Measurements from ENCODE around the gene SPATA32.

Gene SPATA32

DNA sequence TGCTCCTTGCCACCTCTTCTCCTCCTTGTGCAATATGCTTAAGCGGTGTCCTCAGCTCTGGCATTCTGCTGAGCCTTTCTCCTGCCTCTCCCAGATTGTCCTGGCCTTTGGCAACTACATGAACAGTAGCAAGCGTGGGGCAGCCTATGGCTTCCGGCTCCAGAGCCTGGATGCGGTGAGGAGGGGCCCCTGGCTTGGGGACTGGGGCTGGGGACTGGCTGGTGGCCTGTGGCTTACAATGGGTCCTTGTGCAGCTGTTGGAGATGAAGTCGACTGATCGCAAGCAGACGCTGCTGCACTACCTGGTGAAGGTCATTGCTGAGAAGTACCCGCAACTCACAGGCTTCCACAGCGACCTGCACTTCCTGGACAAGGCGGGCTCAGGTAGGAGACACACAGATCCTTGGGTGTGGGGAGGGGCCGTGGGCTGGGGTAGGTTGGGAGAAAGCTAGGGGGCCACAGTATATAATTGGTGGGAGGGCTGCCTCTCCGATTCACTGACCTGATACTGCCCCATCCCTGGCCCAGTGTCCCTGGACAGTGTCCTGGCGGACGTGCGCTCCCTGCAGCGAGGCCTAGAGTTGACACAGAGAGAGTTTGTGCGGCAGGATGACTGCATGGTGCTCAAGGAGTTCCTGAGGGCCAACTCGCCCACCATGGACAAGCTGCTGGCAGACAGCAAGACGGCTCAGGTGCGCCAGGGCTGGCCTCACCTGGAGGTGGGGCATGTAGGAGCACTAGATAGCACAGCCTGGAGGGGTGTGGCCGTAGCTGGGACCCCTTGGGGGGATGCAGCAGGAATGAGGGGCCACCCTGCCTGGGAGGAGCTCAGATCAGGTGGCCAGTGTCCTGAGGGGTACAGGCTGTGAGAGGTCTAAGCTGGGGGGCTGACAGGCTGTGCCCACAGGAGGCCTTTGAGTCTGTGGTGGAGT, 16.9 kb downstream of the SPATA32 start:
- DNase-seq (ENCODE audit: low read depth) = no peak
- TF ChIP-seq, protein P1, sequence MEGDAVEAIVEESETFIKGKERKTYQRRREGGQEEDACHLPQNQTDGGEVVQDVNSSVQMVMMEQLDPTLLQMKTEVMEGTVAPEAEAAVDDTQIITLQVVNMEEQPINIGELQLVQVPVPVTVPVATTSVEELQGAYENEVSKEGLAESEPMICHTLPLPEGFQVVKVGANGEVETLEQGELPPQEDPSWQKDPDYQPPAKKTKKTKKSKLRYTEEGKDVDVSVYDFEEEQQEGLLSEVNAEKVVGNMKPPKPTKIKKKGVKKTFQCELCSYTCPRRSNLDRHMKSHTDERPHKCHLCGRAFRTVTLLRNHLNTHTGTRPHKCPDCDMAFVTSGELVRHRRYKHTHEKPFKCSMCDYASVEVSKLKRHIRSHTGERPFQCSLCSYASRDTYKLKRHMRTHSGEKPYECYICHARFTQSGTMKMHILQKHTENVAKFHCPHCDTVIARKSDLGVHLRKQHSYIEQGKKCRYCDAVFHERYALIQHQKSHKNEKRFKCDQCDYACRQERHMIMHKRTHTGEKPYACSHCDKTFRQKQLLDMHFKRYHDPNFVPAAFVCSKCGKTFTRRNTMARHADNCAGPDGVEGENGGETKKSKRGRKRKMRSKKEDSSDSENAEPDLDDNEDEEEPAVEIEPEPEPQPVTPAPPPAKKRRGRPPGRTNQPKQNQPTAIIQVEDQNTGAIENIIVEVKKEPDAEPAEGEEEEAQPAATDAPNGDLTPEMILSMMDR (IDR thresholded peaks at IDR 0.05; ENCODE audit: low read depth, low read length, missing control alignments) = no peak
- no peak overlapping the region for H3K4me3 ChIP-seq (ENCODE audit: low read depth, low read length)
- in situ Hi-C loops (cut with HindIII; ENCODE audit: low sequenced_read_pairs) = loop anchor here (5.0 kb wide), 2 partner anchors 72 to 122 kb away; partner anchors contain the start of gene MAP3K14

DNA sequence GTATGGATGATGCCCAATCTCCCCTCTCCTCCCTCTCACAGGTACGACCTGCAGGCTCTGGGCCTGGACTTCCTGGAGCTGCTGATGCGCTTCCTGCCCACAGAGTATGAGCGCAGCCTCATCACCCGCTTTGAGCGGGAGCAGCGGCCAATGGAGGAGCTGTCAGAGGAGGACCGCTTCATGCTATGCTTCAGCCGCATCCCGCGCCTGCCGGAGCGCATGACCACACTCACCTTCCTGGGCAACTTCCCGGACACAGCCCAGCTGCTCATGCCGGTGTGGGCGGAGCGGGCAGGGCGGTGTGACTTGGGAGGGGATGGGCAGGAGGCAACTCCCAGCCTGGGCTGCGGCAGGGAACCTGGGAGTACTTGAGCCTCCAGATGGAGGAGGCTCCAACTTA, 18.1 kb downstream of the SPATA32 start:
- no peak for DNase-seq (ENCODE audit: low read depth)
- in situ Hi-C loops (cut with HindIII; ENCODE audit: low sequenced_read_pairs) = no loop called here
- TF ChIP-seq, protein P1 (IDR thresholded peaks at IDR 0.05; ENCODE audit: low read depth, low read length, missing control alignments) = no peak
- H3K4me3 ChIP-seq (ENCODE audit: low read depth, low read length) = no peak overlapping the region

DNA sequence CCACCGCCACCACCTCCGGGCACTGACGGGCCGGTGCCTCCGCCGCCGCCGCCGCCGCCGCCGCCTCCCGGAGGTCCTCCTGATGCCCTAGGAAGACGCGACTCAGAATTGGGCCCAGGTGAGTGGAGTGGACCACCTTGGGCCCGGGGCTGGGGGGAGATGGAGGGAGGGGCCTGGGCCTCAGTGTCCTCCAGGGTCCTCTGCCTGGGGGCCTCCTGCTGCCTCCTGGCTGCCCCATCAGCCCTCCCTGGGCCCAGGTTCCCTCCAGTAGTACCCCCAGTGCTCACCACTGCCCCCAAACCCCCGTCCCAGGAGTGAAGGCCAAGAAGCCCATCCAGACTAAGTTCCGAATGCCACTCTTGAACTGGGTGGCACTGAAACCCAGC, 19.9 kb downstream of the SPATA32 start:
- in situ Hi-C loops (cut with HindIII; ENCODE audit: low sequenced_read_pairs) = no loop called here
- no peak overlapping the region for H3K4me3 ChIP-seq (ENCODE audit: low read depth, low read length)
- no peak for DNase-seq (ENCODE audit: low read depth)
- TF ChIP-seq, protein P1 (IDR thresholded peaks at IDR 0.05; ENCODE audit: low read depth, low read length, missing control alignments) = no peak

DNA sequence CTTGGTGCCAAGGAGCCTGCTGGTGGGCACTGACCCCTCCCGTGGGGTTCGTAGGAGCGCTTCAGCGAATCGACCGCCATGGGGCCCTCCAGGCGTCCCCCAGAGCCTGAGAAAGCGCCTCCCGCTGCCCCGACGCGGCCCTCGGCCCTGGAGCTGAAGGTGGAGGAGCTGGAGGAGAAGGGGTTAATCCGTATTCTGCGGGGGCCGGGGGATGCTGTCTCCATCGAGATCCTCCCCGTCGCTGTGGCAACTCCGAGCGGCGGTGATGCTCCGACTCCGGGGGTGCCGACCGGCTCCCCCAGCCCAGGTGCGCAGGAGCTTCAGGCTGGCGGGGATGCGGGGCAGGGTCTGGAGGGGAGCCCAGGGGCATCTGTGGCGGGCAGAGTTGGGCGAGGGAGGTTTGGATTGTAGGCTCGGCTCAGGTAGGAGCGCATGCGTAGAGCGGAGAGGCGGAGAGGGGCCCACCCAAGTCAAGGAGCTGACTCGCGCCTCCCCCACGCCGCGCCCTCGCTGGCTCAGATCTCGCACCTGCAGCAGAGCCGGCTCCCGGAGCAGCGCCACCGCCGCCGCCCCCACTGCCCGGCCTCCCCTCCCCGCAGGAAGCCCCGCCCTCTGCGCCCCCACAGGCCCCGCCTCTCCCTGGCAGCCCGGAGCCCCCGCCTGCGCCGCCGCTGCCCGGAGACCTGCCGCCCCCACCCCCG, 20.4 kb downstream of the SPATA32 start:
- H3K4me3 ChIP-seq (ENCODE audit: low read depth, low read length) = peak overlapping the region; percentile 36
- DNase-seq (ENCODE audit: low read depth) = no peak
- TF ChIP-seq, protein P1 (IDR thresholded peaks at IDR 0.05; ENCODE audit: low read depth, low read length, missing control alignments) = no peak
- in situ Hi-C loops (cut with HindIII; ENCODE audit: low sequenced_read_pairs) = no loop called here

DNA sequence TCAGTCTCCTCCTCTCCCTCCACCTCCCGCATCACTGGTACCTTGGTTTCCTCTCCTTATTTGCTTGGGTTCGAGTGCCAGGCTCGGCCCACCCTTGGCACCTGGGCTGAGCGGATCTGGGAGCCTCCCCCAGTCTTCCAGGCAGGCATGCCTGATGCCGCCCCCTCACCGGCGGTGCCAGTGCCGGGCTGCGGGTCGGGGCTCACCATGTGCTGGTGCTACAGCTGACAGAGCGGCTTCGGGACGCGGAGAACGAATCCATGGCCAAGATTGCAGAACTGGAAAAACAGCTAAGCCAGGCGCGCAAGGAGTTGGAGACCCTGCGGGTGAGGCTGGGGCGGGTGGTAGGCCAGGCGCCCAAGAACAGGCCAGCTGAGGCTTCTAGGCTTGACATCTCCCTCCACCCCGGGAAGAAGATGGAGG, 21.0 kb downstream of the SPATA32 start:
- DNase-seq (ENCODE audit: low read depth) = no peak
- peak overlapping the region; percentile 36 for H3K4me3 ChIP-seq (ENCODE audit: low read depth, low read length)
- TF ChIP-seq, protein P1 (IDR thresholded peaks at IDR 0.05; ENCODE audit: low read depth, low read length, missing control alignments) = no peak
- in situ Hi-C loops (cut with HindIII; ENCODE audit: low sequenced_read_pairs) = no loop called here

DNA sequence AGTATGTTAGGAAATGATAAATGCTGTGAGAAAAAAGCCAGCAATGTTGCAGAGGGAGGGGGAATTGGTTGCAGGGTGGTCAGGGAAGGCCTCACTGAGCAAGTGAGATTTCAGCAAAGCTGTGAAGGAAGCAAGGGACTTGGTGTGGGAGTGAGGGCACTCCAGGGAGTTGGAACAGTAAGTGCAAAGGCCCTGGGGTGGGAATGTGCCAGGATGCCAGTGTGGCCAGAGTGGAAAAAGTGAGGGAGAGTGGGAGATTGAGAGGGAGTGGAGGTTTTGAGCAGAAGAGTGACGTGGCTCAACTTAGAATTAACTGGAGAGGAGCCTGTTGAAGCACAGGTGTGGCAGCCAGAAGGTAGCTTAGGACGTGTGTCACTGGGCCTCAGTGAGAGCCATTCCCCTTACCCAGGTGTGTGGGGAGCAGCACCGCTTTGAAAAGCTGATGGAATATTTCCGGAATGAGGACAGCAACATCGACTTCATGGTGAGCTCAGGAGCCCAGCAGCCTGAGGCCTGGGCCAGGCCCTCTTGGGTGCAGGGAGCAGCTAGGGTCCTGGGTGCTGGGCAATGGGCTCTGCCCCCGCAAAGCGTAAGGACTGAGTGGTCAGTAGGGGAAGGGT, 23.6 kb downstream of the SPATA32 start:
- TF ChIP-seq, protein P1 (IDR thresholded peaks at IDR 0.05; ENCODE audit: low read depth, low read length, missing control alignments) = no peak
- no peak overlapping the region for H3K4me3 ChIP-seq (ENCODE audit: low read depth, low read length)
- in situ Hi-C loops (cut with HindIII; ENCODE audit: low sequenced_read_pairs) = no loop called here
- no peak for DNase-seq (ENCODE audit: low read depth)
